Ovary (tissue), 9 donors: Measurements from ENCODE around the gene CACNA1H. TPM values are rescaled to one million over a fixed set of nuclear protein-coding genes. Genes with fewer than 3 reads are reported as not detected.

Source experiments
- DNase-seq, 5 donors: peaks; one replicate each; pipeline ENCODE4 v3.0.0-alpha.2; 2019 to 2020
- H3K27ac ChIP-seq, 2 donors: fragments of 200-600 bp; one replicate each; pipeline versions ENCODE4 v1.5.1 to v1.8.0; 2019 to 2022
- H3K27me3 ChIP-seq: fragments of 200-600 bp; one replicate; pipeline ENCODE4 v1.8.0; 2022
- H3K36me3 ChIP-seq: fragments of 200-600 bp; sonication (generic); one replicate; pipeline ENCODE4 v1.5.1; 2019
- H3K4me1 ChIP-seq: one replicate; pipeline ENCODE4 v1.8.1; 2013; ENCODE audit warnings: mild to moderate bottlenecking, moderate library complexity; ENCODE audit not compliant: insufficient read depth
- H3K4me3 ChIP-seq: fragments of 200-600 bp; sonication (generic); one replicate; pipeline ENCODE4 v1.5.1; 2017
- H3K9me3 ChIP-seq, 2 donors: fragments of 200-600 bp in 1 of 2; sonication (generic) in 1 of 2; one replicate each; pipeline versions ENCODE4 v1.5.1 to v1.8.1; 2013 to 2019; ENCODE audit warnings: mild to moderate bottlenecking in 1 of 2, moderate library complexity in 1 of 2
- EP300 ChIP-seq: sonication (generic); formaldehyde crosslinking; IDR thresholded peaks from one replicate; pipeline ENCODE4 v1.6.1; 2017; ENCODE audit warnings: antibody characterized with exemption
- POLR2A ChIP-seq: fragments of 450-650 bp; IDR thresholded peaks from one replicate; pipeline ENCODE4 v1.6.1; 2017; ENCODE audit warnings: antibody characterized with exemption, mild to moderate bottlenecking, moderate library complexity
- WGBS, 3 donors: extraction: QIAGEN DNeasy Blood & Tissue Kit in 1 of 3; methylation state at CpG; one replicate each; pipeline versions ENCODE4 v1.1.5 to v1.1.7; 2013 to 2017; 5-methylcytosine and 5-hydroxymethylcytosine counted together
- intact Hi-C, 4 donors: fragments of 100-400 bp; cut with DNase I; formaldehyde crosslinking; loops; one replicate each; pipeline versions ENCODE4 v1.11.0 to v1.15.1; 2022 to 2023
- polyA plus RNA-seq, 2 donors: library from polyadenylated mRNA; stranded (reverse); fragments of 200-250 nt in 1 of 2; fragments of 350-450 nt in 1 of 2; fragmentation: Illumina TruSeq in 1 of 2; extraction: RNeasy Lipid Tissue Mini Kit (QIAGEN cat#74804) in 1 of 2; gene quantifications; one replicate each; pipeline ENCODE4 v1.2.3, GENCODE V29; 2013 to 2014
- total RNA-seq, 7 donors: library from RNA; depleted of rRNA in 2 of 7; stranded (reverse); fragments of >200 nt in 2 of 7; fragmentation: NEBNext Ultra II Directional in 3 of 7; extraction: Animal tissue kit (Norgen Biotek cat#: 25700) in 3 of 7; gene quantifications; one replicate each; pipeline versions ENCODE4 v1.1.0 to v1.2.4, GENCODE V29; 2016 to 2023
- TF ChIP-seq, protein P1 (sequence below), 3 donors: fragments of 450-650 bp in 2 of 3; fragments of 200-600 bp in 1 of 3; IDR thresholded peaks; one replicate each; pipeline versions ENCODE4 v1.5.1 to v1.8.0; 2016 to 2022; ENCODE audit warnings: antibody characterized with exemption in 3 of 3, mild to moderate bottlenecking in 1 of 3
- donor health status: DM: no; HTN: no; CAD: no; lungs with moderate emphysema.
- donor health status: DM: no; HTN: no; CAD: no.
- donor health status: Bipolar disorder and iron deficiency.
- donor health status: DM: yes; HTN: yes; CAD: no.
- donor health status: DM: no; HTN: no; CAD: no.
- donor health status: DM: yes; HTN: yes; CAD: no.

CACNA1H gene
- total and polyA plus RNA-seq, 9 donors, result 7.3 to 217 (median 106) TPM

DNA sequence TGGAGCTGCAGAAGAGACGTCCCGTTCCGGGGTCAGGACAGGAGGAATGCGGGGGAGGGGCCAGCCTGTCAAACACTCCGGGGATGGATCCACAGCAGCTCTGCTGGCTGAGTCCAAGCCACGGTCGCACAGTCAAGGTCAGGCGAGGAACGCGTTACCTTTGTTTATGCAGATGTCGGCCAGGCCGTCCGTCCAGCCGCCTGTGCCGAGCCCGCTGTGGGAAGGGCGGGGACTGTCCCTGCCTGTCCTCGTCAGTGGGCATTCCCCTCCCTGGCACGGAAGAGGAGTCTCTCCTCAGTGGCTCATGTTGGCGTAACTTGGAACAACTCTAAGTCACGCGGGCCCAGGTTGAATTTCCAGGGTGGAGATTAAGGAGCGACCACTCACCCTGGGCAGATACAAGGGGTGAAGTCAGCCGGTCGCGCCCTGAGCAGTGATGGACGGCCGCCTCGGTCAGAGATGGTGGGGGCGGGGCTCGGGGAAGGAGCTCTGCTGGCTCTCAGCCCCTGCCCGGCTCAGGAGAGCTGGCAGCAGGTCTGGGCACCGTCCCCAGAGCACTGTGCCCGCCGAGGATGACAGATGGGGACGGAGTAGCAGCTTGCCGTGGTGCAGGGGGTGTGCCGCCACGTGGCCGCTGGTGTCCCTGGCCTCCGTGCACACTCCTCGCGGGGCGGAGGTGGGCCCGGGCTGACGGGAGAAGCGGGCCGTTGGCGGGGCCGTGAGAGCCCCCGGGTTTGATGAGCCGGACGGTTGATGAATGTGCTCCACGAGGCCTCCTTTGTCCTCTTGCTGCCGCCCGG lies 7.3 kb downstream of the CACNA1H start:
- H3K36me3 ChIP-seq, result no peaks in the 10 kb centered on the region
- DNase-seq, result peak; percentile 84 to 95 (median 90)
- 12 to 28% (median 14%) methylated on average over 39 to 56 of the region's 56 CpGs for WGBS, 3 donors
- no peaks in the 10 kb centered on the region for H3K27me3 ChIP-seq
- H3K4me3 ChIP-seq, result peak overlapping the region; percentile 10
- peak overlapping the region; percentile 9 to 89 for H3K27ac ChIP-seq
- intact Hi-C loops, result no loop called here
- TF ChIP-seq POLR2A (no peak), EP300 (no peak)
- TF ChIP-seq, protein P1, sequence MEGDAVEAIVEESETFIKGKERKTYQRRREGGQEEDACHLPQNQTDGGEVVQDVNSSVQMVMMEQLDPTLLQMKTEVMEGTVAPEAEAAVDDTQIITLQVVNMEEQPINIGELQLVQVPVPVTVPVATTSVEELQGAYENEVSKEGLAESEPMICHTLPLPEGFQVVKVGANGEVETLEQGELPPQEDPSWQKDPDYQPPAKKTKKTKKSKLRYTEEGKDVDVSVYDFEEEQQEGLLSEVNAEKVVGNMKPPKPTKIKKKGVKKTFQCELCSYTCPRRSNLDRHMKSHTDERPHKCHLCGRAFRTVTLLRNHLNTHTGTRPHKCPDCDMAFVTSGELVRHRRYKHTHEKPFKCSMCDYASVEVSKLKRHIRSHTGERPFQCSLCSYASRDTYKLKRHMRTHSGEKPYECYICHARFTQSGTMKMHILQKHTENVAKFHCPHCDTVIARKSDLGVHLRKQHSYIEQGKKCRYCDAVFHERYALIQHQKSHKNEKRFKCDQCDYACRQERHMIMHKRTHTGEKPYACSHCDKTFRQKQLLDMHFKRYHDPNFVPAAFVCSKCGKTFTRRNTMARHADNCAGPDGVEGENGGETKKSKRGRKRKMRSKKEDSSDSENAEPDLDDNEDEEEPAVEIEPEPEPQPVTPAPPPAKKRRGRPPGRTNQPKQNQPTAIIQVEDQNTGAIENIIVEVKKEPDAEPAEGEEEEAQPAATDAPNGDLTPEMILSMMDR (IDR thresholded peaks at IDR 0.05), result no peak
- no peaks in the 10 kb centered on the region for H3K9me3 ChIP-seq
- peaks cover 62% of the 10 kb centered on the region for H3K4me1 ChIP-seq

DNA sequence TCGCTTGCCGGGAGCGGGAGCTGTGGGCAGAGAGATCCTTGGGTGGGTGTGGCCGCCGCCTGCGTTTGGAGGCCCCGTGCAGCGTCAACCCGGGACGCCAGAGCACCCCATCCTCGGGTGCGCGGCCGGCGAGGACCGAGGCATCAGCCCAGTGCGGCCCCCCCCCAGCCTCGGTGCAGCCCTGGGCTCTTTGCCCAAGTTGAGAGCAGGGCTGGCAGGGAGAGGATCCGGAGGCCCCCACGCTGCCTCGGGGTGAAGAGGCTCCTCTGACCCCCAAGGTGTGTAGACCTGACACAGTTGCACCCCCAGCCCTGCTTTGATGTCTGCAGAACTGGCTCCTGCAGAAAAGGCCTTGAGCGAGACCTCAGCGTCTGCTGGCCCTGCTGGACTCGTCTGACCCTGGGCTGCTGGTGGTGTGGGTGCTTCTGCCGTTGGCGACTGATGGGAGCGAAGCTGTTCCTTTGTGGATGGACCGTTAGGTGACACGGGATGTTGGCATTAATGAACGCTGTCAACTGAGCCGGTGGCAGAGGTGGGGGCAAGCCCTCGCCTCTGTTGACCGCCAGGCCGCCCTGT lies 8.0 kb downstream of the CACNA1H start:
- intact Hi-C loops, result no loop called here
- H3K27me3 ChIP-seq, result no peaks in the 10 kb centered on the region
- peak overlapping the region; percentile 9 to 89 for H3K27ac ChIP-seq
- no peaks in the 10 kb centered on the region for H3K9me3 ChIP-seq
- DNase-seq, result no peak
- H3K4me1 ChIP-seq, result peaks cover 56% of the 10 kb centered on the region
- H3K4me3 ChIP-seq, result peak overlapping the region; percentile 10
- TF ChIP-seq POLR2A (no peak), EP300 (no peak)
- TF ChIP-seq, protein P1 (IDR thresholded peaks at IDR 0.05), result no peak
- no peaks in the 10 kb centered on the region for H3K36me3 ChIP-seq
- whole genome bisulfite sequencing, 3 donors, result 45 to 53% (median 48%) methylated on average over 32 to 34 of the region's 34 CpGs

DNA sequence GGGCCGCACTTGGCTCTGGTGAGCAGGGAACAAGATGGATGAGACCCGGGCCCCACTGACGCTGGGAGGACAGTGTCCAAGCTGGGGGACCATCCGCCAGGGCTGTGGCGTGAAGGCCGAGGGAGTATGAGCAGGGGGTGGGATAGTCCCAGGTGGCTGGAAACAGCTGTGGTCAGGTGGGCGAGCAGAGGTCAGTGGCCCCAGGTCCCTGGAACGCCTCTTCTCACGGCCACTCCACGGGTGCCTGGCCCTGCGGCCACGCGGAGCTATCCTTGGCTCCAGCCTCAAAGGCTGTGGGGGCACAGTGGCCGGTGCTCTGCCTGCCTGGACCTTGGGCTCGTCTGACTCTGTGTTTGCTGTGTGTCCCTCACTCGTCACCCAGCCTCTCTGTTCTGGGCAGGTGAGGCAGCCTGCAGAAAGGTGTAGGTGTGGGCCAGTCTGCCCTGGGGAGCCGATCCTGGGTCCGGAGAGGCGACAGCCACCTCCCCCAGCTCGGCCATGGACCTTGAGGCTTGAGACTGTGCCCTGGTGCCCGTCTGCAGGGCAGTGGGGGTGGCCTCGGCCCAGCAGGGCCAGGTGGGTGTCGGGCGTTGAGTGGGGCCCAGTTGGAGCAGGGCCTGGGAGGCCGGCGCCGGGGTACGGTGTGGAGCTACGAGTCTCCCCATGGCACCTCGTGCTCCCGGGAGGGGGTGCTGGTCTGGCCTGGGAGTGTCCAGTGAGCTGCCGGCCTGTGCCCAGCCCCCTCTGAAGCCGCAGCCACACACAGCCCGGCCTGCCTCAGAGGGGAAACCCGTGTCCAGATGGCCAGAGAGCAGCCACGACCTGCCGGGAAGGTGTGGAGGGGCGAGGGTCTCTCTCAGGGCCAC lies 10.0 kb downstream of the CACNA1H start:
- peak overlapping the region in 1 of 2 donors; percentile 9 for H3K27ac ChIP-seq
- TF ChIP-seq, protein P1 (IDR thresholded peaks at IDR 0.05), result no peak
- TF ChIP-seq POLR2A, result no peak
- no peak for TF ChIP-seq EP300
- intact Hi-C loops, result no loop called here
- no peaks in the 10 kb centered on the region for H3K27me3 ChIP-seq
- H3K9me3 ChIP-seq, result no peaks in the 10 kb centered on the region
- no peak for DNase-seq
- H3K4me3 ChIP-seq, result no peak overlapping the region
- H3K4me1 ChIP-seq, result peaks cover 39% of the 10 kb centered on the region
- WGBS, 3 donors, result 82 to 87% (median 83%) methylated on average over 25 to 38 of the region's 38 CpGs
- no peaks in the 10 kb centered on the region for H3K36me3 ChIP-seq

- Histone ChIP-seq H3K27ac (peak overlapping the region in 1 of 2 donors; percentile 2), H3K4me1 (peaks cover 39% of the 10 kb centered on the region), H3K9me3 (no peaks in the 10 kb centered on the region), H3K4me3 (no peak overlapping the region), H3K27me3 (no peaks in the 10 kb centered on the region), H3K36me3 (no peaks in the 10 kb centered on the region)
- intact Hi-C loops, result no loop called here
- WGBS, 3 donors, result 81 to 82% (median 82%) methylated on average over 14 to 19 of the region's 19 CpGs
- DNase-seq, result no peak
- TF ChIP-seq POLR2A, result no peak
- TF ChIP-seq, protein P1 (IDR thresholded peaks at IDR 0.05), result no peak
- no peak for TF ChIP-seq EP300
Measured at GRCh38 chr16:1163567-1164055, 10.7 kb downstream of the CACNA1H start.
